GM18526 (cell line): ENCODE data around the gene MAFB.

Experiments
- POLR2A ChIP-seq: IDR thresholded peaks from 3 replicates; pipeline ENCODE4 v1.6.1; 2011; ENCODE audit not compliant: insufficient read length; ENCODE audit errors: extremely low read depth

MAFB gene

GRCh38 chr20:40689100-40689942, at the start of gene MAFB:
Gene MAFB (minus strand): TSS chr20:40689236. CDS start chr20:40688850, 386 bp downstream.
- TF ChIP-seq POLR2A: peak; percentile 53

GRCh38 chr20:40728996-40729395, 40.0 kb upstream of the MAFB start:
- TF ChIP-seq POLR2A: no peak

- no peak for TF ChIP-seq POLR2A
Observed at GRCh38 chr20:40728470-40728869, 39.4 kb upstream of the MAFB start.

- no peak for TF ChIP-seq POLR2A
Observed at GRCh38 chr20:40727960-40728359, 38.9 kb upstream of the MAFB start.

DNA sequence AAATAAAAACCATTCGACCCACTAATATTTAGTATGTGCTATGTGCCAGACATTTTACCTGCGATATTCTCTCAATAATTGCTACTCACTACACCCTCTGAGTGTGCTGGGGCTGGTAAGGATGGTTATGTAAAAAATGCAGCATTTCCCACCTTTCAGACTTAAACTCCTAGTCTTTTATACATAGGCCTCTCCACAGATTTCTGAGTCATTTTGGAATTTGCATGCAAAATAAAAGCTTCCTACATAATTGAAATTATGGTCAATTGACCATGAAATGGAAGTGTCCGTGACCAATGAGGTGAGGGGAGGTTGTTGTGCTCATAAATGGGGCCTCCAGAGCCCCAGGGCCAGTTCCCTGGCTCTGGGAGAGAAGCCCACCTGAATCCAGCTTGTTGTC, 37.7 kb upstream of the MAFB start:
- TF ChIP-seq POLR2A: no peak

DNA sequence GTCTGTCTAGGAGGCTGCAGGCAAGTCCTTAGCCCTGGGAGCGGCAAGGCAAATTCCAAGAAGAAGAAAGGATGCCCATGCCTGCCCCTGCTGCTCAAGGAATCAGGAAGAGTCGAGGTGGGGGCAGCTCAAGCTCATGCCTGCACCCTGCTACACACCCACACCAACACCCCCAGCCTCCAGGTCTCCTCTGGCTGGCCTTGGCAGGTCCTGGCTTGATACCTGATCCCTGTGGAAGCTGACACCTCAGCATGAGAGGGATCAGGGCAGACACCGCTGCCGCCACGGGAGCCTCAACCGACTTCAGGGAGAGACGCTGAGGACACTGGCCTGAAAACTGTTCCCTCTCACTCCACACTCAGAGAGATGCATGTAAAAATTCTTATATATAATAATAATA, 35.5 kb upstream of the MAFB start:
- TF ChIP-seq POLR2A: no peak

GRCh38 chr20:40720826-40721225, 31.8 kb upstream of the MAFB start:
- no peak for TF ChIP-seq POLR2A

DNA sequence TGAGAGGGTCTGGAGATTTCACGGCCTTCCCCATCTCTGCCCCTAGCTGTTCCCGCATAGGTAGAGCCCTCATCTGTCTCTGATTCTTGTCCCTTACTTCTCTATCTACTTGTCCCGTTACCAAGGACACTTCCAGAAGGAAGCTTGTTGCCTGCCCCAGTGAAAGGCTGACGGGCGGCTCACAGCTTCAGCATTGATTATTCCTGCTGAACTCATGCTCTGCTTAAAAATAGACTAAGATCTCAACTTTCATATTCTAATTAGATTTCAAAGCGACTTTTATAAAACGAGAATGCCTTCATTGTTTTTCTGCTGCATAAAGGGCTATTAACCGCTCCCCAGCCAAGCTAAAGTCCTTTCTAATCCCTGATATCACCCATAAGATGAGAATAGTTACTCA, 31.1 kb upstream of the MAFB start:
- no peak for TF ChIP-seq POLR2A

GRCh38 chr20:40718982-40719729, 30.1 kb upstream of the MAFB start:
- TF ChIP-seq POLR2A: no peak

- TF ChIP-seq POLR2A: no peak
Observed at GRCh38 chr20:40718214-40718977, 29.4 kb upstream of the MAFB start.

- TF ChIP-seq POLR2A: no peak
Observed at GRCh38 chr20:40717343-40717865, 28.4 kb upstream of the MAFB start.

- TF ChIP-seq POLR2A: no peak
Observed at GRCh38 chr20:40715491-40715890, 26.5 kb upstream of the MAFB start.

DNA sequence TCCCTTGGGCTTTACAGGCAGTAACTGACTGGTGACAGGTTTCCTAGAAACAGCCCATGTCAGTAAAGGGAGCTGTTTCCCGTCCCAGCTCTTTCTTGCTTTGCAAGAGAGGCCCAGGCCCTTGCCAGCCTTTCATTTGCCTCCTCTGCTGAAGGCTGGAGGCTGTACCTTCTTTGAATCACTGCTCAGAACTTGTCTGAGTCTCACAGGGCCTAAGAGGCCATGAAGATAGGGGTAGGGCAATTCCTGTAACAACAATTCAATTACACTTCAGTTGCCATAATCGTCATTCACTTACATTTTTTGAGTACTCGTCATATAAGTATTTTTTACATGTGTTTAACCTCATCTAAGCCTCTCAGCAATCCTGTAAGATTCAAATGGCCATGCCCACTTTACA, 25.9 kb upstream of the MAFB start:
- TF ChIP-seq POLR2A: no peak

- no peak for TF ChIP-seq POLR2A
Observed at GRCh38 chr20:40714109-40714508, 25.1 kb upstream of the MAFB start.

DNA sequence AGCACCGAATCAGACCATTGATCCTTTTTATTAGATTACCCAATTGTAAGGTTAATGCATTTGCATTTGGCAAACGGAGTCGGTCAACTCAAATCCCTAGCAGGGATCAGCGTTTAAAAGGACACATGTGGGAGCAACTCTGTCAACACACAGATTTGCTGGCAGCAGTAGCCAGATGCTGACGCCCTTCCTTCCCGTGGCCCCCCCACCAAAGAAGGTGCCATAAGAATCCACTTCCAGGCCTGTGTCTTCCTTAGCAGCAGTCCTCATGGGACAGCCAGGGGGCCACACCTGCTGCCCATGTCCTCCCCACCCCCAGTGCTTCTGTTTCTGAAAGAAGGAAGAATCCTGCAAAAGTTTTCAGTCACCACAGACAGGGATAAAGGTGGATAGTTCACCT, 24.5 kb upstream of the MAFB start:
- TF ChIP-seq POLR2A: no peak
